Keratinocyte (primary cell): ENCODE measurements around the gene SLX4. TPM values are rescaled to one million over a fixed set of nuclear protein-coding genes. Genes with fewer than 3 reads are reported as not detected.

Experiments used
- DNase-seq: peaks from one replicate; pipeline ENCODE4 v3.0.0-alpha.2; 2011; ENCODE audit warnings: low read depth, missing footprints, low spot score
- FAIRE-seq: peaks from 2 replicates; lab custom pipeline; 2011; peaks lifted over from hg19 to GRCh38; lab: Jason Lieb, UNC
- H2AFZ ChIP-seq: 2 replicates; pipeline ENCODE4 v1.6.0; 2012; ENCODE audit warnings: low read length, control low read depth, inconsistent platforms; ENCODE audit not compliant: control insufficient read depth
- H3K27ac ChIP-seq: 2 replicates; pipeline ENCODE4 v1.5.1; 2011; ENCODE audit warnings: low read length; ENCODE audit not compliant: control insufficient read depth, insufficient read depth
- H3K27me3 ChIP-seq: 3 replicates; pipeline ENCODE4 v1.6.0; 2011; ENCODE audit warnings: low read length; ENCODE audit not compliant: control insufficient read depth, insufficient read depth; ENCODE audit errors: extremely low read depth
- H3K36me3 ChIP-seq, 2 experiments: 2 replicates in 1 of 2; 3 replicates in 1 of 2; pipeline ENCODE4 v1.5.1; 2011; ENCODE audit warnings: low read length in 2 of 2, mild to moderate bottlenecking in 1 of 2; ENCODE audit not compliant: control insufficient read depth in 2 of 2, insufficient read depth in 2 of 2; ENCODE audit errors: extremely low read depth in 1 of 2
- H3K4me1 ChIP-seq: 3 replicates; pipeline ENCODE4 v1.5.1; 2011; ENCODE audit warnings: low read length; ENCODE audit not compliant: control insufficient read depth, insufficient read depth; ENCODE audit errors: extremely low read depth
- H3K4me2 ChIP-seq: 3 replicates; pipeline ENCODE4 v1.6.0; 2011; ENCODE audit warnings: low read depth, low read length; ENCODE audit not compliant: control insufficient read depth, insufficient read depth; ENCODE audit errors: extremely low read depth
- H3K4me3 ChIP-seq, 3 experiments: fragments of 200-600 bp in 1 of 3; sonication (generic) in 1 of 3; 2 replicates in 2 of 3; 3 replicates in 1 of 3; pipeline ENCODE4 v1.5.1; 2011 to 2016; ENCODE audit warnings: low read length in 3 of 3, mild to moderate bottlenecking in 3 of 3, control low read depth in 2 of 3, inconsistent platforms in 1 of 3, low read depth in 1 of 3, mixed read lengths in 1 of 3, mixed run types in 1 of 3, moderate library complexity in 1 of 3; ENCODE audit not compliant: control insufficient read depth in 2 of 3, insufficient read depth in 2 of 3; ENCODE audit errors: extremely low read depth in 1 of 3
- H3K79me2 ChIP-seq: 2 replicates; pipeline ENCODE4 v1.6.0; 2012; ENCODE audit warnings: low read length; ENCODE audit not compliant: control insufficient read depth, insufficient read depth
- H3K9ac ChIP-seq: 3 replicates; pipeline ENCODE4 v1.6.0; 2011; ENCODE audit warnings: low read length; ENCODE audit not compliant: control insufficient read depth, insufficient read depth; ENCODE audit errors: extremely low read depth
- H3K9me1 ChIP-seq: 3 replicates; pipeline ENCODE4 v1.6.0; 2011; ENCODE audit warnings: low read length; ENCODE audit not compliant: control insufficient read depth, insufficient read depth; ENCODE audit errors: extremely low read depth
- H3K9me3 ChIP-seq: 2 replicates; pipeline ENCODE4 v1.5.1; 2012; ENCODE audit warnings: low read depth, low read length; ENCODE audit not compliant: control insufficient read depth
- H4K20me1 ChIP-seq: 3 replicates; pipeline ENCODE4 v1.6.0; 2011; ENCODE audit warnings: low read length; ENCODE audit not compliant: control insufficient read depth, insufficient read depth; ENCODE audit errors: extremely low read depth
- EZH2 ChIP-seq: IDR thresholded peaks from one replicate; pipeline ENCODE4 v1.6.1; 2012; ENCODE audit warnings: inconsistent platforms, mild to moderate bottlenecking, low read length, moderate library complexity
- dilution Hi-C: fragments of 300-500 bp; cut with MboI; formaldehyde crosslinking; loops from one replicate; pipeline ENCODE4 v1.7.0; 2020; ENCODE audit warnings: low sequenced_read_pairs; ENCODE audit not compliant: extremely low pct_ligation_motif_present
- polyA plus RNA-seq, 5 experiments: library from polyadenylated mRNA; depleted of rRNA in 3 of 5; stranded (reverse) in 3 of 5; stranded (forward) in 1 of 5; unstranded in 1 of 5; fragments of >200 nt; gene quantifications; 1 replicate in 1 of 5; 2 replicates in 3 of 5; 3 replicates in 1 of 5; pipeline versions ENCODE4 v1.2.1 to v1.2.3, GENCODE V29; 2011 to 2012; ENCODE audit warnings: missing spikeins in 2 of 5, low read depth in 1 of 5, low replicate concordance in 1 of 5
- TF ChIP-seq, protein P1 (sequence below), 3 experiments: IDR thresholded peaks in 1 of 3; conservative IDR thresholded peaks in 1 of 3; optimal IDR thresholded peaks in 1 of 3; 2 replicates in 2 of 3; 3 replicates in 1 of 3; pipeline versions ENCODE3 to v1.5.1; 2011; ENCODE audit warnings: low read length in 3 of 3, mild to moderate bottlenecking in 3 of 3, moderate library complexity in 2 of 3, control low read depth in 1 of 3, inconsistent platforms in 1 of 3; ENCODE audit not compliant: insufficient read depth in 2 of 3; ENCODE audit errors: extremely low read depth in 1 of 3

SLX4 gene
- polyA plus RNA-seq, 1 donor (not counting 4 experiments of a cell fraction or from before 2014, with no cell fraction given): 2.0 TPM

DNA sequence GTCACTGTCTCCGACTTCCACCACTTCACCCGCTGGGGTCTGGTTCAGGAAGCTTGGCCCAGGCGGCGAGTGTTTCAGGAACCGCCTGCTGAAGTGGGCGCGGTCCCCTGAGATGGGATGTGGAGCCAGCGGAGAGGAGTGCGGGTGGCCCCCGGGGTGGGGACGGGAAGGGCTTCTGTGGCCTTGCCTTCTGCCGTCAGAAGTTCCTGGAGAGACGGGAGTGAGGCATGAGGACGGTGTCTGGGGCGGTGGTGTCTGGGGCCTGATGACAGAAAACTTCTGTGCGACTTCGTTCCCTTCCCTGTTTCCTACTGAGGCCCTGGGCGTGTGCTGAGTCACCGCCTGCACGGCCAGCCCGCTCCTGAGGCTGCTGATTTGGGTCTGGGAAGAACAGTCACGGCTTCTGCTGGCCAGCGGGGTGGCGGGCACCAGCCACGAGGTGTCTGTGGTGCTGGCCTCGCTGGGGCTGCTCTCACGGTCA is 21.9 kb downstream of the SLX4 start:
- TF ChIP-seq EZH2: no peak
- TF ChIP-seq, protein P1, sequence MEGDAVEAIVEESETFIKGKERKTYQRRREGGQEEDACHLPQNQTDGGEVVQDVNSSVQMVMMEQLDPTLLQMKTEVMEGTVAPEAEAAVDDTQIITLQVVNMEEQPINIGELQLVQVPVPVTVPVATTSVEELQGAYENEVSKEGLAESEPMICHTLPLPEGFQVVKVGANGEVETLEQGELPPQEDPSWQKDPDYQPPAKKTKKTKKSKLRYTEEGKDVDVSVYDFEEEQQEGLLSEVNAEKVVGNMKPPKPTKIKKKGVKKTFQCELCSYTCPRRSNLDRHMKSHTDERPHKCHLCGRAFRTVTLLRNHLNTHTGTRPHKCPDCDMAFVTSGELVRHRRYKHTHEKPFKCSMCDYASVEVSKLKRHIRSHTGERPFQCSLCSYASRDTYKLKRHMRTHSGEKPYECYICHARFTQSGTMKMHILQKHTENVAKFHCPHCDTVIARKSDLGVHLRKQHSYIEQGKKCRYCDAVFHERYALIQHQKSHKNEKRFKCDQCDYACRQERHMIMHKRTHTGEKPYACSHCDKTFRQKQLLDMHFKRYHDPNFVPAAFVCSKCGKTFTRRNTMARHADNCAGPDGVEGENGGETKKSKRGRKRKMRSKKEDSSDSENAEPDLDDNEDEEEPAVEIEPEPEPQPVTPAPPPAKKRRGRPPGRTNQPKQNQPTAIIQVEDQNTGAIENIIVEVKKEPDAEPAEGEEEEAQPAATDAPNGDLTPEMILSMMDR (optimal IDR thresholded peaks at IDR 0.05 in 1 of 3, IDR thresholded peaks at IDR 0.05 in 1 of 3, conservative IDR thresholded peaks at IDR 0.05 in 1 of 3; ENCODE audit: extremely low read depth in 1 of 3, insufficient read depth in 2 of 3, low read length in 3 of 3): no peak
- DNase-seq (no peak), FAIRE-seq (no peak)
- no peak overlapping the region for H3K4me2 ChIP-seq
- H3K27me3 ChIP-seq: no peaks in the 10 kb centered on the region
- H3K4me3 ChIP-seq: no peak overlapping the region
- dilution Hi-C loops: no loop called here
- no peaks in the 10 kb centered on the region for H3K4me1 ChIP-seq
- no peaks in the 10 kb centered on the region for H3K9me3 ChIP-seq
- H3K79me2 ChIP-seq: no peaks in the 10 kb centered on the region
- H3K36me3 ChIP-seq: peaks cover 4 to 12% of the 10 kb centered on the region in 2 experiments
- no peak overlapping the region for H2AFZ ChIP-seq
- H3K9ac ChIP-seq: no peak overlapping the region
- H3K27ac ChIP-seq: no peak overlapping the region
- no peaks in the 10 kb centered on the region for H4K20me1 ChIP-seq
- H3K9me1 ChIP-seq: no peaks in the 10 kb centered on the region

DNA sequence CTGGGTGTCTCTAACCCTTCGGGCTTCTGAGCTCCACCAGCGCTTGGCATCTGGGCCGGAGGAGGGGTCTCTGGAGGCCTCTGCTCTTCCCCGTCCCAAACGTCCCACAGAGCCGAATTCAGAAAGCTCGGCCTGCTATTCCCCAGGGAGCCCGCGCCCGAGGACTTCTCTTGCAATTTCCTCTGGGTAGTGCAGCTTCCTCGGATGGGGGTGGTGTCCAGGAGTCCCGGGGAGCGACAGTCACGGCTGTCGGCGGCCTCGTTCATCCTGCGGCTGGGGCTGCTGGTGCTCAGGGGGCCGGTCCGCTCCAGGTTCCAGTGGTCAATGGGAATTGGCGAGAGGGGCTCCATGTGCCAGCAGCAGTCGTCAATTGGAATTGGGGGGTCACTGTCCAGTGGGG is 22.4 kb downstream of the SLX4 start:
- H3K36me3 ChIP-seq: peaks cover 0 to 14% of the 10 kb centered on the region in 2 experiments
- H3K4me3 ChIP-seq: no peak overlapping the region
- H2AFZ ChIP-seq: no peak overlapping the region
- H3K27ac ChIP-seq: no peak overlapping the region
- H3K4me2 ChIP-seq: no peak overlapping the region
- no peaks in the 10 kb centered on the region for H3K4me1 ChIP-seq
- no peaks in the 10 kb centered on the region for H3K27me3 ChIP-seq
- FAIRE-seq (no peak), DNase-seq (no peak)
- no peaks in the 10 kb centered on the region for H3K9me3 ChIP-seq
- no peaks in the 10 kb centered on the region for H4K20me1 ChIP-seq
- H3K9me1 ChIP-seq: no peaks in the 10 kb centered on the region
- dilution Hi-C loops: no loop called here
- no peaks in the 10 kb centered on the region for H3K79me2 ChIP-seq
- TF ChIP-seq, protein P1 (optimal IDR thresholded peaks at IDR 0.05 in 1 of 3, IDR thresholded peaks at IDR 0.05 in 1 of 3, conservative IDR thresholded peaks at IDR 0.05 in 1 of 3; ENCODE audit: extremely low read depth in 1 of 3, insufficient read depth in 2 of 3, low read length in 3 of 3): no peak
- no peak for TF ChIP-seq EZH2
- H3K9ac ChIP-seq: no peak overlapping the region
